HL-60 (cell line): ENCODE measurements around the gene HSD11B1.

ENCODE experiments used
- POLR2AphosphoS5 ChIP-seq: IDR thresholded peaks from 2 replicates; pipeline ENCODE4 v1.6.1; 2012; ENCODE audit warnings: low read depth
- TF ChIP-seq, protein P1 (sequence below): IDR thresholded peaks from one replicate; pipeline ENCODE4 v1.5.1; 2011; ENCODE audit warnings: low read length, control low read depth, inconsistent platforms; ENCODE audit not compliant: insufficient read depth
- TF ChIP-seq, protein P2 (sequence below): IDR thresholded peaks from 2 replicates; pipeline ENCODE4 v1.6.1; 2012; ENCODE audit warnings: low read depth; ENCODE audit not compliant: insufficient replicate concordance

DNA sequence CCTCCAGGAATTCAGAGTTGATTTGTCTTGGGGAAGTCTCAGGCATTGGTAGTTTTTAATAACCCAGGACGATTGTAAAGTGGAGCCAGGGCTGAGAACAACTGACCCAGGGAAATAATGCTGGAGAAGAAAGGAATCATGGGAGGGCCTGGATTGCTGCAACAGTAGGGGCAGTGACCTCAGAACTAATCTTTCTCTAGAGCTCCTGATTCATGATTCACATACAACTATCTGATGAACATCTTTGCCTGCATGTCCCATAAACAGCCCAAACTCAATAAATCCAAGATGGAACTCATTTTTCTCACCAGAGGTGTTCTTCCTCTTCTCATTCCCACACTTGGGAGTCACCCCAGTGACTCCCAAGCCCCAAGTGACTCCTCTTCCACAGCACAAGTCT is 37.5 kb upstream of the HSD11B1 start:
- TF ChIP-seq, protein P1, sequence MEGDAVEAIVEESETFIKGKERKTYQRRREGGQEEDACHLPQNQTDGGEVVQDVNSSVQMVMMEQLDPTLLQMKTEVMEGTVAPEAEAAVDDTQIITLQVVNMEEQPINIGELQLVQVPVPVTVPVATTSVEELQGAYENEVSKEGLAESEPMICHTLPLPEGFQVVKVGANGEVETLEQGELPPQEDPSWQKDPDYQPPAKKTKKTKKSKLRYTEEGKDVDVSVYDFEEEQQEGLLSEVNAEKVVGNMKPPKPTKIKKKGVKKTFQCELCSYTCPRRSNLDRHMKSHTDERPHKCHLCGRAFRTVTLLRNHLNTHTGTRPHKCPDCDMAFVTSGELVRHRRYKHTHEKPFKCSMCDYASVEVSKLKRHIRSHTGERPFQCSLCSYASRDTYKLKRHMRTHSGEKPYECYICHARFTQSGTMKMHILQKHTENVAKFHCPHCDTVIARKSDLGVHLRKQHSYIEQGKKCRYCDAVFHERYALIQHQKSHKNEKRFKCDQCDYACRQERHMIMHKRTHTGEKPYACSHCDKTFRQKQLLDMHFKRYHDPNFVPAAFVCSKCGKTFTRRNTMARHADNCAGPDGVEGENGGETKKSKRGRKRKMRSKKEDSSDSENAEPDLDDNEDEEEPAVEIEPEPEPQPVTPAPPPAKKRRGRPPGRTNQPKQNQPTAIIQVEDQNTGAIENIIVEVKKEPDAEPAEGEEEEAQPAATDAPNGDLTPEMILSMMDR: no peak
- no peak for TF ChIP-seq POLR2AphosphoS5
- TF ChIP-seq, protein P2, sequence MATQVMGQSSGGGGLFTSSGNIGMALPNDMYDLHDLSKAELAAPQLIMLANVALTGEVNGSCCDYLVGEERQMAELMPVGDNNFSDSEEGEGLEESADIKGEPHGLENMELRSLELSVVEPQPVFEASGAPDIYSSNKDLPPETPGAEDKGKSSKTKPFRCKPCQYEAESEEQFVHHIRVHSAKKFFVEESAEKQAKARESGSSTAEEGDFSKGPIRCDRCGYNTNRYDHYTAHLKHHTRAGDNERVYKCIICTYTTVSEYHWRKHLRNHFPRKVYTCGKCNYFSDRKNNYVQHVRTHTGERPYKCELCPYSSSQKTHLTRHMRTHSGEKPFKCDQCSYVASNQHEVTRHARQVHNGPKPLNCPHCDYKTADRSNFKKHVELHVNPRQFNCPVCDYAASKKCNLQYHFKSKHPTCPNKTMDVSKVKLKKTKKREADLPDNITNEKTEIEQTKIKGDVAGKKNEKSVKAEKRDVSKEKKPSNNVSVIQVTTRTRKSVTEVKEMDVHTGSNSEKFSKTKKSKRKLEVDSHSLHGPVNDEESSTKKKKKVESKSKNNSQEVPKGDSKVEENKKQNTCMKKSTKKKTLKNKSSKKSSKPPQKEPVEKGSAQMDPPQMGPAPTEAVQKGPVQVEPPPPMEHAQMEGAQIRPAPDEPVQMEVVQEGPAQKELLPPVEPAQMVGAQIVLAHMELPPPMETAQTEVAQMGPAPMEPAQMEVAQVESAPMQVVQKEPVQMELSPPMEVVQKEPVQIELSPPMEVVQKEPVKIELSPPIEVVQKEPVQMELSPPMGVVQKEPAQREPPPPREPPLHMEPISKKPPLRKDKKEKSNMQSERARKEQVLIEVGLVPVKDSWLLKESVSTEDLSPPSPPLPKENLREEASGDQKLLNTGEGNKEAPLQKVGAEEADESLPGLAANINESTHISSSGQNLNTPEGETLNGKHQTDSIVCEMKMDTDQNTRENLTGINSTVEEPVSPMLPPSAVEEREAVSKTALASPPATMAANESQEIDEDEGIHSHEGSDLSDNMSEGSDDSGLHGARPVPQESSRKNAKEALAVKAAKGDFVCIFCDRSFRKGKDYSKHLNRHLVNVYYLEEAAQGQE: no peak
